HepG2 (cell line): ENCODE results near the gene SP6. TPM values are rescaled to one million over a fixed set of nuclear protein-coding genes. Genes with fewer than 3 reads are reported as not detected.
A peak's percentile ranks its signal among the peaks of the same experiment; 100 is the strongest.

Source experiments
- HOXD1 ChIP-seq: sonication (generic); formaldehyde crosslinking; IDR thresholded peaks from 2 replicates; pipeline ENCODE4 v1.5.0; 2020; ENCODE audit warnings: missing genetic modification reagents
- IRX3 ChIP-seq: sonication (generic); formaldehyde crosslinking; IDR thresholded peaks from 2 replicates; pipeline ENCODE4 v1.8.1; 2023; ENCODE audit warnings: mild to moderate bottlenecking, low read depth, missing genetic modification reagents, borderline replicate concordance
- KLF9 ChIP-seq: IDR thresholded peaks from 2 replicates; pipeline ENCODE4 v1.6.1; 2016; ENCODE audit warnings: low read depth
- MED8 ChIP-seq: sonication (generic); formaldehyde crosslinking; IDR thresholded peaks from 2 replicates; pipeline ENCODE4 v1.8.1; 2023; ENCODE audit warnings: mild to moderate bottlenecking, missing genetic modification reagents; ENCODE audit not compliant: insufficient replicate concordance
- MXD1 ChIP-seq: sonication (generic); formaldehyde crosslinking; IDR thresholded peaks from 2 replicates; pipeline ENCODE4 v1.4.0; 2020; ENCODE audit warnings: mild to moderate bottlenecking, missing genetic modification reagents
- NCOA1 ChIP-seq: sonication (generic); formaldehyde crosslinking; IDR thresholded peaks from 2 replicates; pipeline ENCODE4 v1.9.0; 2021; ENCODE audit warnings: missing genetic modification reagents
- REL ChIP-seq: sonication (generic); formaldehyde crosslinking; conservative IDR thresholded peaks from 2 replicates; pipeline ENCODE4 v1.8.0; 2022; ENCODE audit warnings: mild to moderate bottlenecking, missing genetic modification reagents, moderate library complexity
- TFAP4 ChIP-seq: sonication (generic); IDR thresholded peaks from 2 replicates; pipeline ENCODE4 v1.6.1; 2016; ENCODE audit warnings: low read depth, borderline replicate concordance
- ZBTB3 ChIP-seq: sonication (generic); formaldehyde crosslinking; IDR thresholded peaks from 2 replicates; pipeline ENCODE4 v1.4.0; 2020; ENCODE audit warnings: low read depth, mild to moderate bottlenecking, moderate library complexity, missing genetic modification reagents, borderline replicate concordance
- ZBTB33 ChIP-seq: sonication (generic); formaldehyde crosslinking; IDR thresholded peaks from 2 replicates; pipeline ENCODE4 v1.4.0; 2020; ENCODE audit warnings: missing genetic modification reagents
- ZNF224 ChIP-seq: sonication (generic); formaldehyde crosslinking; IDR thresholded peaks from 2 replicates; pipeline ENCODE4 v1.5.0; 2020; ENCODE audit warnings: mild to moderate bottlenecking, missing genetic modification reagents
- ZNF280D ChIP-seq: sonication (generic); formaldehyde crosslinking; IDR thresholded peaks from 2 replicates; pipeline ENCODE4 v1.5.1; 2020; ENCODE audit warnings: mild to moderate bottlenecking, missing genetic modification reagents
- ZNF460 ChIP-seq: sonication (generic); formaldehyde crosslinking; IDR thresholded peaks from 2 replicates; pipeline ENCODE4 v1.5.1; 2020; ENCODE audit warnings: missing genetic modification reagents, mild to moderate bottlenecking, borderline replicate concordance
- ZNF652 ChIP-seq: IDR thresholded peaks from 2 replicates; pipeline ENCODE4 v1.6.1; 2016; ENCODE audit warnings: low read depth, borderline replicate concordance
- ZNF678 ChIP-seq: sonication (generic); formaldehyde crosslinking; IDR thresholded peaks from 2 replicates; pipeline ENCODE4 v1.4.0; 2020; ENCODE audit warnings: mild to moderate bottlenecking, missing genetic modification reagents
- ZNF749 ChIP-seq: sonication (generic); formaldehyde crosslinking; IDR thresholded peaks from 2 replicates; pipeline ENCODE4 v1.8.0; 2022; ENCODE audit warnings: mild to moderate bottlenecking, missing genetic modification reagents, moderate library complexity, borderline replicate concordance
- ZNF775 ChIP-seq: sonication (generic); formaldehyde crosslinking; IDR thresholded peaks from 2 replicates; pipeline ENCODE4 v1.4.0; 2020; ENCODE audit warnings: missing genetic modification reagents, mild to moderate bottlenecking, moderate library complexity, borderline replicate concordance
- ZSCAN29 ChIP-seq: sonication (generic); formaldehyde crosslinking; conservative IDR thresholded peaks from 2 replicates; pipeline ENCODE4 v1.4.0; 2020; ENCODE audit warnings: mild to moderate bottlenecking, missing genetic modification reagents
- polyA plus RNA-seq, 8 experiments: library from polyadenylated mRNA; depleted of rRNA in 3 of 8; stranded (reverse) in 7 of 8; unstranded in 1 of 8; fragments of >200 nt; fragmentation: Illumina TruSeq in 4 of 8; extraction: Trizol in 4 of 8; gene quantifications; 2 replicates each; pipeline versions ENCODE4 v1.2.1 to v1.2.3, GENCODE V29; 2011 to 2016; ENCODE audit warnings: low read depth in 4 of 8, missing spikeins in 1 of 8, mixed read lengths in 1 of 8; ENCODE audit not compliant: insufficient read depth in 1 of 8
- total RNA-seq, 5 experiments: library from RNA; depleted of rRNA; stranded (reverse); fragments of >200 nt; fragmentation: Illumina TruSeq; extraction: Trizol; gene quantifications; 2 replicates each; pipeline ENCODE4 v1.2.3, GENCODE V29; 2016; ENCODE audit warnings: low read depth in 1 of 5

SP6 gene
- total and polyA plus RNA-seq, 2 of the 13 experiments (the other 11 are each of a cell fraction or from before 2014, with no cell fraction given) = 0.07 TPM

- TF ChIP-seq ZNF280D (CRISPR knock-in tag) (0 out of 2 replicates have a peak, but pooled peaks have one; percentile 1), NCOA1 (CRISPR knock-in tag) (no peak; the same call in 1 of the 2 replicates), ZNF775 (CRISPR knock-in tag) (no peak), ZSCAN29 (CRISPR knock-in tag) (no peak), HOXD1 (CRISPR knock-in tag) (0 out of 2 replicates have a peak, but pooled peaks have one; percentile 36), IRX3 (no peak), ZNF678 (CRISPR knock-in tag) (no peak), MED8 (no peak), ZBTB3 (CRISPR knock-in tag) (no peak), ZNF460 (CRISPR knock-in tag) (0 out of 2 replicates have a peak, but pooled peaks have one; percentile 44), TFAP4 (no peak), MXD1 (CRISPR knock-in tag) (no peak), ZNF749 (CRISPR knock-in tag) (0 out of 2 replicates have a peak, but pooled peaks have one; percentile 22), ZNF652 (CRISPR knock-in tag) (no peak), KLF9 (CRISPR knock-in tag) (no peak), ZBTB33 (CRISPR knock-in tag) (peak; percentile 33; the same call in 1 of the 2 replicates), ZNF224 (0 out of 2 replicates have a peak, but pooled peaks have one; percentile 3), REL (CRISPR knock-in tag) (peak; percentile 64; the same call in 1 of the 2 replicates)
Observed at GRCh38 chr17:47830396-47831002, 20.5 kb downstream of the SP6 start (continued).
